Measurements from ENCODE around the gene DENND10. TPM values are rescaled to one million over a fixed set of nuclear protein-coding genes. Genes with fewer than 3 reads are reported as not detected.

Gene DENND10
- total RNA-seq, 4 donors from 2014 or later: 23.8 to 50.2 (median 42.8) TPM

DNA sequence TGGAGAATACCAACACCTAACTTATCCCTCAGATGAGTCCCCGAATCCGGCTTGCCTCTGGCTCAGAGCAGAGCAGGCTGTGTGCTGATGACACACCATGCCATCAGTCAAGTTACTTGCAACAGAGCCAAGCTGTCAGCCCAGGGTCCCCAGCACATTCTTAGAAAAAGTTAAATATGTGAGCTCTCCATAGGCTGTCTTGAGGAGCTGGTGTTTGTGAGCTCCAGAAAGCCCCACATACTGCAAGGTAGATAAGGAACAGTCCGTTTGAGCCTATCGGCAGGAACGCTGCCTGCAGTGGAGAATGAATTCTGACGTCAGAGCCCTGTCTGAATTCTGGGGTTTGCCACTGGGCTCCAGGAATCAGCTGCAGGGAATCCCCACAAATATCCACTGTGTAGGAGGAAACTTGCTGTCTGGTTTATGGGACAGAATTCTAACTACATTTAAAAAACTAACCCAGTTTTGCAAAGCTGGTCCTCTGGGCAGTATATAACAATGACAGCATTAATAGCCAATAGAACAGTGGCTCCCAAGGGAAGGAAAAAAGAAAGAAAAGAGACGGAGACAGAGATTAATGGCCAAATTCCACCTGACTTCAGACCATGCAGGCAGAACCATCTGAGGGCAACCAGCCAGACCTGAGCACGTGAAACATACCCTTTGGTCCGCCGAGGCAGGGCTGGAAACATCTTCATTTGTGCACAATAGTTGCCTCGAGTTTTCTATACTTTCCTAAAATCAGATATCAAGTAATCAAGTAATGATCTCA is 58.0 kb downstream of the DENND10 start:
- no peaks in the 10 kb centered on the region for H3K4me1 ChIP-seq
- H3K27ac ChIP-seq: peak overlapping the region; percentile 3 to 38
- TF ChIP-seq POLR2A (IDR thresholded peaks at IDR 0.05): no peak
- TF ChIP-seq, protein P1, sequence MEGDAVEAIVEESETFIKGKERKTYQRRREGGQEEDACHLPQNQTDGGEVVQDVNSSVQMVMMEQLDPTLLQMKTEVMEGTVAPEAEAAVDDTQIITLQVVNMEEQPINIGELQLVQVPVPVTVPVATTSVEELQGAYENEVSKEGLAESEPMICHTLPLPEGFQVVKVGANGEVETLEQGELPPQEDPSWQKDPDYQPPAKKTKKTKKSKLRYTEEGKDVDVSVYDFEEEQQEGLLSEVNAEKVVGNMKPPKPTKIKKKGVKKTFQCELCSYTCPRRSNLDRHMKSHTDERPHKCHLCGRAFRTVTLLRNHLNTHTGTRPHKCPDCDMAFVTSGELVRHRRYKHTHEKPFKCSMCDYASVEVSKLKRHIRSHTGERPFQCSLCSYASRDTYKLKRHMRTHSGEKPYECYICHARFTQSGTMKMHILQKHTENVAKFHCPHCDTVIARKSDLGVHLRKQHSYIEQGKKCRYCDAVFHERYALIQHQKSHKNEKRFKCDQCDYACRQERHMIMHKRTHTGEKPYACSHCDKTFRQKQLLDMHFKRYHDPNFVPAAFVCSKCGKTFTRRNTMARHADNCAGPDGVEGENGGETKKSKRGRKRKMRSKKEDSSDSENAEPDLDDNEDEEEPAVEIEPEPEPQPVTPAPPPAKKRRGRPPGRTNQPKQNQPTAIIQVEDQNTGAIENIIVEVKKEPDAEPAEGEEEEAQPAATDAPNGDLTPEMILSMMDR (IDR thresholded peaks at IDR 0.05): peak in 2 of 4 experiments; percentile 28 to 30
- H3K27me3 ChIP-seq: no peaks in the 10 kb centered on the region
- DNase-seq: no peak
- no peaks in the 10 kb centered on the region for H3K9me3 ChIP-seq
- intact Hi-C loops (cut with DNase I; ENCODE audit: low total_unique reads): no loop called here
- H3K36me3 ChIP-seq: no peaks in the 10 kb centered on the region
- H3K4me3 ChIP-seq: no peak overlapping the region

DNA sequence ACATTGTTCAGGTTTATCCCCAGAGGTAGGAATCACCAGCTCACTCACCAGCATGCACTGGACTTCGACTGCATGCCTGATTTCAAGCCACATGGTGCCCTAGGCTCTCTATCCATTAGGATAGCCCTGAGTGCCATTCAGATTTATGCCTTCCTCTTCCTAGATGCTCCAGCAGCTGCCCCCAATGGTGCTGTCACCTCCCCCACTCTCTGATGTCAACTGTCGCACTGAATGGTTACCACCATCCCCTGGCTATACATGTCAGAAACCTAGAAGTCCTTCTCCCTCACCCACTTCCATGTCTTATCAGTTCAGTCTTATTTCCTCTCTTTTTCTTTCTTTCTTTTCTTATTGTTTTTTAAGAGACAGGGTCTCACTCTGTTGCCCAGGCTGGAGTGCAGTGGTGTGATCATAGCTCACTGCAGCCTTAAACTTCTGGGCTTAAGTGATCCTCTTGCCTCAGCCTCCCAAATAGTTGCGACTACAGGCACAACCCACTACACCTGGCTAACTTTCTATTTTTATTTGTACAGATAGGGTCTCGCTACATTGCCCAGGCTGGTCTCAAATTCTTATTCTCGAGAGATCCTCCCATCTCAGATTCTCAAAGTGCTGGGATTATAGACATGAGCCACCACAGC is 58.7 kb downstream of the DENND10 start:
- Histone ChIP-seq H3K27ac (no peak overlapping the region), H3K27me3 (no peaks in the 10 kb centered on the region), H3K4me1 (no peaks in the 10 kb centered on the region), H3K9me3 (no peaks in the 10 kb centered on the region), H3K36me3 (no peaks in the 10 kb centered on the region), H3K4me3 (no peak overlapping the region)
- DNase-seq: no peak
- intact Hi-C loops (cut with DNase I; ENCODE audit: low total_unique reads): no loop called here
- TF ChIP-seq, protein P1 (IDR thresholded peaks at IDR 0.05): no peak
- no peak for TF ChIP-seq POLR2A (IDR thresholded peaks at IDR 0.05)

DNA sequence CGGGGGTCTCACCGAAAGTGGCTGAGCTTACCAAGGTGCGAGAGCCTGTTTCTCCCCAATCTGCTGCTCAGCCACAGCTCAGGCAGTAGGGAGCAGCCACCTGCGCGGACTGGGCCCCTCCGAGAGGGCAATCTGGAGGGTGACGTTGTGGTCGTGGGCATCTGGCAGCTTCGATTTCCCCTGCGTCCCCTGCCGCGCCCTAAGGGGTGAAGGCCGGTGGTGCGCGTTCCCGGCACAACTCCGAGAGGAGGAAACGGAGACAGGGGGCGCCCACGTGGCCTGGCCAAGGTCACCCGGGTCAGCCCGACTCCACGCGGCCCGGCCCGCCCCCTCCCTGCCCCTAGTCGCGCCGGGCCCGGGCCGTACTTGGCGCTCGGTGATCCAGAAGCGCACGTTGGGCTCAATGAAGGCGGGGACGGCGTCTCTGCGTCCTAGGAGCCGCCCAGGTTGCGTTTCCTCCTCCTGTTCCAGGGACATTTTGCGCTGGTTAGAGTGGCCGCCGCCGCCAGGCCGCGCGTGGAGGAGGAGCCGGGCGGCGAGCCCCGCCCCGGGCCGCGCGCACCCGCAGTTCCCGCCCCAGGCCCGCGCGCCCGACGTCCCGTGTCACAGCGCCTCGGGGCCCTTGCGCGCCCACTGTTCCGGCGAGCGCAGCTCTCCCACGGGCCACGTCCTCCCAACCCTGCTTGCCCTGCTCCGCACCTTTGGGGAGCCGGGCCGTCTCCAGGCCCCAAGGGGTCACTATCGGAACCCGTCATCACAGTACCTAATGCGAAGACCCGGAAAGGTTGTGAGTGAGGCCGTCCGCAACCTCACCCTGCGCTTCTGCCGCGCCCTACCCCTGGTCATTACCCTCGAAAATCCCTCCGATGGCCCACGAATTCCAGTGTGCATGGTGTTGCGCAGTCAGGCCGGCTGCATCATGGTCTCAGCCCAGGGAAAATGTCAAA is 61.5 kb downstream of the DENND10 start, which contains the start of gene SFXN4:
Gene SFXN4 (minus strand): TSS at position 544 of the 947 bp plus-strand sequence. CDS start 67 bp downstream, at position 477.
- no peaks in the 10 kb centered on the region for H3K4me1 ChIP-seq
- TF ChIP-seq, protein P1 (IDR thresholded peaks at IDR 0.05): peak in 2 of 4 experiments; percentile 11 to 13
- TF ChIP-seq POLR2A (IDR thresholded peaks at IDR 0.05): peak; percentile 68 to 75
- no peaks in the 10 kb centered on the region for H3K36me3 ChIP-seq
- H3K27ac ChIP-seq: peak within 1 kb of the TSS; percentile 91 to 96
- peak; percentile 68 to 81 for DNase-seq
- intact Hi-C loops (cut with DNase I; ENCODE audit: low total_unique reads): no loop called here
- H3K9me3 ChIP-seq: no peaks in the 10 kb centered on the region
- peak within 1 kb of the TSS; percentile 48 to 78 for H3K4me3 ChIP-seq
- H3K27me3 ChIP-seq: no peaks in the 10 kb centered on the region

DNA sequence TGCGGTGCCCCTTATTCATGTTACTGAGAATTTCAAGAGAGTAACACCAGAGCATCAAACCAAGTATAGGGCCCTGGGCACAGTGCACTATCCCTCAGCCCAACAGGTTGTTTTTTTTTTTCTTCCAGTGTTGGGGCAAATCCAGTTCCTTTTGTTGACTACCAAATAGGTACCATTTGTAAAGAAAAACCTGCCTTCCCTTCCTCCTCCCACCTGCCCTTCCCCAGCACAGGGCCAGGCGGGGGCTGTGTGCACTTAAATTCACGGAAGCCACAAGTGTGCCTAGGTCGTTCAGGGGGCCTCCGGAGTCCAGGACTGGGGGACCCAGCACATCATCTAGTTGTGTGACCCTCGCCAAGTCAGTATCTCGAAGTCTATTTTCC is 62.2 kb downstream of the DENND10 start:
- intact Hi-C loops (cut with DNase I; ENCODE audit: low total_unique reads): no loop called here
- Histone ChIP-seq H3K36me3 (no peaks in the 10 kb centered on the region), H3K27ac (peak overlapping the region; percentile 91 to 96), H3K9me3 (no peaks in the 10 kb centered on the region), H3K4me1 (no peaks in the 10 kb centered on the region), H3K4me3 (peak overlapping the region; percentile 48 to 78), H3K27me3 (no peaks in the 10 kb centered on the region)
- no peak for DNase-seq
- TF ChIP-seq POLR2A (IDR thresholded peaks at IDR 0.05): no peak
- TF ChIP-seq, protein P1 (IDR thresholded peaks at IDR 0.05): no peak
